Measurements from ENCODE around the gene KCNK7. TPM values are rescaled to one million over a fixed set of nuclear protein-coding genes. Genes with fewer than 3 reads are reported as not detected.

Gene KCNK7
- total RNA-seq, 1 experiment from 2014 or later = 0.61 TPM

DNA sequence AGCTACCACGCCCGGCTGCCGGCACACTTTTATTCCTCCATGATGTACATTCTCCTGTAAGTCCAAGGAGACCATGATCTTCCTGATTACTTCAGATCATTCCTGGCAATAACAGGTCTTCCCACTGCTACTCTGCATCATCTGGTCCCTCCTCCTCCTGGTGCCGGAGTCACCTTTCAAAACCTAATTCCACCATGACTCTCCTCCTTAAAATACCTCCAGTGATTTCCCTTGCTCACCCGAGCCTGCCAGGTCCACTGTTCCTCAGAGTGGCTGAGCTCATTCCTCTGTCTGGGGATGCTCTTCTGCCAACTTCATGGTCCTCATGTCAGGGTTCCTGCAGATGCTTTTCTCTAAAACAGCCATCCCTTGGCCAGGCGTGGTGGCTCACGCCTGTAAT, 33.6 kb downstream of the KCNK7 start:
- Histone ChIP-seq H3K79me2 (ENCODE audit: insufficient read depth, low read length) (peaks cover 10% of the 10 kb centered on the region), H3K27me3 (ENCODE audit: insufficient read depth, low read length) (no peaks in the 10 kb centered on the region), H2AFZ (ENCODE audit: low read depth, low read length, poor library complexity, severe bottlenecking) (no peak overlapping the region), H4K20me1 (ENCODE audit: insufficient read depth) (no peaks in the 10 kb centered on the region), H3K27ac (ENCODE audit: low read depth, low read length) (no peak overlapping the region), H3K4me2 (ENCODE audit: low read length) (peak overlapping the region; percentile 96), H3K9me3 (ENCODE audit: control insufficient read depth in 1 of 2, insufficient read depth in 1 of 2, low read depth in 1 of 2, low read length in 2 of 2) (no peaks in the 10 kb centered on the region), H3K4me1 (ENCODE audit: control insufficient read depth in 1 of 2, insufficient read depth in 2 of 2, low read length in 2 of 2) (peaks cover 58 to 91% of the 10 kb centered on the region in 2 experiments), H3K9ac (ENCODE audit: low read length) (no peak overlapping the region), H3K9me2 (ENCODE audit: insufficient read depth) (no peaks in the 10 kb centered on the region), H3K36me3 (ENCODE audit: control insufficient read depth in 1 of 2, insufficient read depth in 2 of 2, low read length in 2 of 2) (no peaks in the 10 kb centered on the region), H3K4me3 (replicated peaks in 1 of 2; ENCODE audit: low read depth in 1 of 2, low read length in 2 of 2) (no peak overlapping the region; a peak in 1 of 4 replicates)
- ChIA-PET POLR2A (interaction anchor here (0.6 to 2.9 kb wide), 5 partner anchors 15 to 139 kb away, joined by 3 to 9 read pairs (median 4); partner anchors contain the start of gene NEAT1), RAD21 (ENCODE audit: low non-redundant PET in 1 of 2, low total read pairs in 2 of 2, uncharacterized antibody in 2 of 2, unreplicated experiment in 2 of 2) (no interaction called here), CTCF (interaction anchor here (4.5 kb wide), 1 partner anchor 21 kb away, joined by 29 read pairs; no protein-coding TSS in a partner anchor)
- no peak for ATAC-seq
- TF ChIP-seq EGR1 (IDR thresholded peaks at IDR 0.05; ENCODE audit: low read depth) (no peak), CBX3 (IDR thresholded peaks at IDR 0.05; ENCODE audit: low read depth) (no peak), RAD21 (IDR thresholded peaks at IDR 0.05; ENCODE audit: low read depth) (no peak), YY1 (IDR thresholded peaks at IDR 0.05; ENCODE audit: extremely low read depth, insufficient replicate concordance, low read depth, low read length) (no peak), CEBPB (IDR thresholded peaks at IDR 0.05; ENCODE audit: low read depth) (no peak), SRF (IDR thresholded peaks at IDR 0.05; ENCODE audit: low read depth) (no peak), EZH2phosphoT487 (IDR thresholded peaks at IDR 0.05; ENCODE audit: borderline replicate concordance) (no peak), JUND (IDR thresholded peaks at IDR 0.05) (no peak), ELF1 (IDR thresholded peaks at IDR 0.05; ENCODE audit: borderline replicate concordance, low read depth) (no peak), SP1 (IDR thresholded peaks at IDR 0.05; ENCODE audit: low read depth) (no peak), FOSL1 (IDR thresholded peaks at IDR 0.05; ENCODE audit: low read depth) (no peak), EZH2 (IDR thresholded peaks at IDR 0.05) (no peak), POLR2AphosphoS5 (IDR thresholded peaks at IDR 0.05; ENCODE audit: low read depth, low read length) (no peak), POLR2A (IDR thresholded peaks at IDR 0.05; ENCODE audit: borderline replicate concordance, extremely low read depth, insufficient read depth, insufficient read length) (no peak), ZNF274 (IDR thresholded peaks at IDR 0.05; ENCODE audit: low read depth, low read length) (no peak)
- TF ChIP-seq, protein P1, sequence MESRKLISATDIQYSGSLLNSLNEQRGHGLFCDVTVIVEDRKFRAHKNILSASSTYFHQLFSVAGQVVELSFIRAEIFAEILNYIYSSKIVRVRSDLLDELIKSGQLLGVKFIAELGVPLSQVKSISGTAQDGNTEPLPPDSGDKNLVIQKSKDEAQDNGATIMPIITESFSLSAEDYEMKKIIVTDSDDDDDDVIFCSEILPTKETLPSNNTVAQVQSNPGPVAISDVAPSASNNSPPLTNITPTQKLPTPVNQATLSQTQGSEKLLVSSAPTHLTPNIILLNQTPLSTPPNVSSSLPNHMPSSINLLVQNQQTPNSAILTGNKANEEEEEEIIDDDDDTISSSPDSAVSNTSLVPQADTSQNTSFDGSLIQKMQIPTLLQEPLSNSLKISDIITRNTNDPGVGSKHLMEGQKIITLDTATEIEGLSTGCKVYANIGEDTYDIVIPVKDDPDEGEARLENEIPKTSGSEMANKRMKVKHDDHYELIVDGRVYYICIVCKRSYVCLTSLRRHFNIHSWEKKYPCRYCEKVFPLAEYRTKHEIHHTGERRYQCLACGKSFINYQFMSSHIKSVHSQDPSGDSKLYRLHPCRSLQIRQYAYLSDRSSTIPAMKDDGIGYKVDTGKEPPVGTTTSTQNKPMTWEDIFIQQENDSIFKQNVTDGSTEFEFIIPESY (IDR thresholded peaks at IDR 0.05; ENCODE audit: extremely low read depth, insufficient replicate concordance, low read length) = no peak
- TF ChIP-seq, protein P2, sequence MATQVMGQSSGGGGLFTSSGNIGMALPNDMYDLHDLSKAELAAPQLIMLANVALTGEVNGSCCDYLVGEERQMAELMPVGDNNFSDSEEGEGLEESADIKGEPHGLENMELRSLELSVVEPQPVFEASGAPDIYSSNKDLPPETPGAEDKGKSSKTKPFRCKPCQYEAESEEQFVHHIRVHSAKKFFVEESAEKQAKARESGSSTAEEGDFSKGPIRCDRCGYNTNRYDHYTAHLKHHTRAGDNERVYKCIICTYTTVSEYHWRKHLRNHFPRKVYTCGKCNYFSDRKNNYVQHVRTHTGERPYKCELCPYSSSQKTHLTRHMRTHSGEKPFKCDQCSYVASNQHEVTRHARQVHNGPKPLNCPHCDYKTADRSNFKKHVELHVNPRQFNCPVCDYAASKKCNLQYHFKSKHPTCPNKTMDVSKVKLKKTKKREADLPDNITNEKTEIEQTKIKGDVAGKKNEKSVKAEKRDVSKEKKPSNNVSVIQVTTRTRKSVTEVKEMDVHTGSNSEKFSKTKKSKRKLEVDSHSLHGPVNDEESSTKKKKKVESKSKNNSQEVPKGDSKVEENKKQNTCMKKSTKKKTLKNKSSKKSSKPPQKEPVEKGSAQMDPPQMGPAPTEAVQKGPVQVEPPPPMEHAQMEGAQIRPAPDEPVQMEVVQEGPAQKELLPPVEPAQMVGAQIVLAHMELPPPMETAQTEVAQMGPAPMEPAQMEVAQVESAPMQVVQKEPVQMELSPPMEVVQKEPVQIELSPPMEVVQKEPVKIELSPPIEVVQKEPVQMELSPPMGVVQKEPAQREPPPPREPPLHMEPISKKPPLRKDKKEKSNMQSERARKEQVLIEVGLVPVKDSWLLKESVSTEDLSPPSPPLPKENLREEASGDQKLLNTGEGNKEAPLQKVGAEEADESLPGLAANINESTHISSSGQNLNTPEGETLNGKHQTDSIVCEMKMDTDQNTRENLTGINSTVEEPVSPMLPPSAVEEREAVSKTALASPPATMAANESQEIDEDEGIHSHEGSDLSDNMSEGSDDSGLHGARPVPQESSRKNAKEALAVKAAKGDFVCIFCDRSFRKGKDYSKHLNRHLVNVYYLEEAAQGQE (IDR thresholded peaks at IDR 0.05; ENCODE audit: low read depth) = no peak
- TF ChIP-seq, protein P3, sequence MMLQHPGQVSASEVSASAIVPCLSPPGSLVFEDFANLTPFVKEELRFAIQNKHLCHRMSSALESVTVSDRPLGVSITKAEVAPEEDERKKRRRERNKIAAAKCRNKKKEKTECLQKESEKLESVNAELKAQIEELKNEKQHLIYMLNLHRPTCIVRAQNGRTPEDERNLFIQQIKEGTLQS (IDR thresholded peaks at IDR 0.05) = no peak
- TF ChIP-seq, protein P4, sequence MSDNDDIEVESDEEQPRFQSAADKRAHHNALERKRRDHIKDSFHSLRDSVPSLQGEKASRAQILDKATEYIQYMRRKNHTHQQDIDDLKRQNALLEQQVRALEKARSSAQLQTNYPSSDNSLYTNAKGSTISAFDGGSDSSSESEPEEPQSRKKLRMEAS (IDR thresholded peaks at IDR 0.05) = no peak
- TF ChIP-seq, protein P5, sequence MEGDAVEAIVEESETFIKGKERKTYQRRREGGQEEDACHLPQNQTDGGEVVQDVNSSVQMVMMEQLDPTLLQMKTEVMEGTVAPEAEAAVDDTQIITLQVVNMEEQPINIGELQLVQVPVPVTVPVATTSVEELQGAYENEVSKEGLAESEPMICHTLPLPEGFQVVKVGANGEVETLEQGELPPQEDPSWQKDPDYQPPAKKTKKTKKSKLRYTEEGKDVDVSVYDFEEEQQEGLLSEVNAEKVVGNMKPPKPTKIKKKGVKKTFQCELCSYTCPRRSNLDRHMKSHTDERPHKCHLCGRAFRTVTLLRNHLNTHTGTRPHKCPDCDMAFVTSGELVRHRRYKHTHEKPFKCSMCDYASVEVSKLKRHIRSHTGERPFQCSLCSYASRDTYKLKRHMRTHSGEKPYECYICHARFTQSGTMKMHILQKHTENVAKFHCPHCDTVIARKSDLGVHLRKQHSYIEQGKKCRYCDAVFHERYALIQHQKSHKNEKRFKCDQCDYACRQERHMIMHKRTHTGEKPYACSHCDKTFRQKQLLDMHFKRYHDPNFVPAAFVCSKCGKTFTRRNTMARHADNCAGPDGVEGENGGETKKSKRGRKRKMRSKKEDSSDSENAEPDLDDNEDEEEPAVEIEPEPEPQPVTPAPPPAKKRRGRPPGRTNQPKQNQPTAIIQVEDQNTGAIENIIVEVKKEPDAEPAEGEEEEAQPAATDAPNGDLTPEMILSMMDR (IDR thresholded peaks at IDR 0.05 in 2 of 3, conservative IDR thresholded peaks at IDR 0.05 in 1 of 3; ENCODE audit: borderline replicate concordance in 1 of 3, insufficient read depth in 1 of 3, low read depth in 2 of 3, low read length in 2 of 3) = no peak
- no TSS peak for BruUV-seq (replicated peaks)
- no peak for DNase-seq (ENCODE audit: low read depth, low spot score)
- intact Hi-C loops (cut with micrococcal nuclease) = no loop called here
